A673 (cell line): ENCODE results near the gene KIF26B.

Source experiments
- CTCF ChIP-seq: fragments of 300-800, 200-600 bp; sonication (generic); conservative IDR thresholded peaks from 2 replicates; pipeline ENCODE4 v1.5.1; 2017; ENCODE audit warnings: low read depth, mild to moderate bottlenecking, antibody characterized with exemption, low read length, moderate library complexity, mixed read lengths
- EZH2 ChIP-seq: fragments of 200-600 bp; sonication (generic); IDR thresholded peaks from 2 replicates; pipeline ENCODE4 v1.6.1; 2017; ENCODE audit warnings: borderline replicate concordance, low read depth, mild to moderate bottlenecking, mixed read lengths, antibody characterized with exemption, low read length; ENCODE audit not compliant: poor library complexity, severe bottlenecking

GRCh38 chr1:245256528-245256927 is 101.7 kb downstream of the KIF26B start:
- TF ChIP-seq EZH2, result no peak
- TF ChIP-seq CTCF, result no peak
